GM12801 (cell line): ENCODE measurements around the gene PLA2G4B.

Experiments used
- CTCF ChIP-seq: IDR thresholded peaks from one replicate; pipeline ENCODE4 v1.5.1; 2011; ENCODE audit warnings: control low read depth; ENCODE audit not compliant: insufficient read length; ENCODE audit errors: extremely low read depth

Gene PLA2G4B

DNA sequence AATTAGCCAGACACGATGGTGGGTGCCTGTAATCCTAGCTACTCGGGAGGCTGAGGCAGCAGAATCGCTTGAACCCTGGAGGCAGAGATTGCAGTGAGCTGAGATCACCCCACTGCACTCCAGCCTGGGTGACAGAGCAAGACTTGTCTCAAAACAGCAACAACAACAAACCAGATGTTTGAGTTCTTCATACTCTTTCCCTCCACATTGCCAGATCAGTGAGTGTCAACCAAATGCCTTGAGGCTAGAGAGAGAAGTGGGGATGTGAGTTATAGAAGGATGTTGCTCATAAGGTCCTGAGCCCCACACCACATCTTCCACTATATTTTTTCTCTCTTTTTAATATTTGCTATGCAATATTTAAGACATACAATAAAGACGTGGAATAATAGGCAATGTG is 44.6 kb upstream of the PLA2G4B start:
- no peak for TF ChIP-seq CTCF

DNA sequence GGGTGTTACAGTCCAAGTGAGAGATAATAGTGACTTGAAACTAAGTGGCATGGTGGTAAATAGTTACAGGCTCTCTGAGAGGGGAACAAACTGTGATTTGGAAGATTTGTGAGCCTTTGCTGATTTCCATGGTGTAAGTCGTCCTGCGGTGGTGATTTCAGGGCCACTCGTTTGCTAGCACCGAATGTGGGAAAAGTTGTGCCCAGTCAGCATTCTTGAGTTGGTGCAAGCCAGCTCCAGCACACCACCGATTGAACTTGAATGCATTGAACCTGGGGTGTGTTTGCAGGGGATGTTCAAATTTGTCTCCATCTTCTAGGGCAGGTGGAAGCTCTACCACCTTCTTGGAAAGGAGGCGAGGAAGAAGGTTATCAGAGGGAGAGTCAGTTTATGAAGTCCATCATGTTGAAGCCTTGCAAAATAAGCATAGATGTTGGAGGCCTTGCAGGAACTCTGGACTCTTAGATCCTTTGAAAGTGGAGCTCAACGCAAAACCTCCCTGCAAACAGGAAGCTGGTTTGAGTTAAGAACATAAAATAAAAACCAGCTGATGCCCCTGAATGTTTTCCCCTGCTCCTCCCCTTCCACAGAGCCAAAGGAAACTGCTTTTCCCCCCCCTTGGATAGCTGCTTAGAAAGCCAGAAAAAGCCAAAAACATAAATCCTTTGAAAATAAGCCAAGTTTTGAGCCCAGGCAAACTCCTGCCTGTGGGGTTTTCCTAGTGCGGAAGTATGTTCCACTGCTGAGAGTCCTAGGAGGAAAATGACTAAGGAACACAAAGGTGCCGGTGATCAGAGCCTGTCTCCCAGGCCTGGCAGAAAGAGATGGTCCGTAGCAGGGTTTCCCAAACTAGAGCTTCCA is 42.4 kb upstream of the PLA2G4B start:
- TF ChIP-seq CTCF, result no peak

GRCh38 chr15:41797201-41797944 is 41.3 kb upstream of the PLA2G4B start:
- TF ChIP-seq CTCF, result no peak

- TF ChIP-seq CTCF, result no peak
These were observed 39.8 kb upstream of the PLA2G4B start for GRCh38 chr15:41798607-41799487.

- no peak for TF ChIP-seq CTCF
These were observed 39.2 kb upstream of the PLA2G4B start for GRCh38 chr15:41799488-41799805.

DNA sequence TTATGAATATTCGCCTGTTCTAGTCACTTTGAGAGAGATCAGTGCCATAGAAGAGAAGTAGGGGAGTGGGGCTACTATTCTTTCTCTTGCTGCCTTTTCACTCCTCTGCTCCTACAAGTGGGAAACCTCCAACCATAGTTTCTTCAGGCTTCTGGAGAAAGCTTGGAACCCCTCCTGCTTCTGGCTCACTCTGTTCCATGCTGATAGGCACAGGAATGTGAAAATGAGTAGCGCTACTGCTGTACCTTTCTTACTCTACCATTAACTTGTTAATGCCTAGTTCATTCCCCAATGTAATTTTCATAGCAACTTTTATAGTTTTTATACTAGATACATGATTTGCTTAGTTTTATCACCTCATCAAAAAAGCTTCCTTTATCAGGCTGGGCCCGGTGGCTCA is 37.5 kb upstream of the PLA2G4B start:
- no peak for TF ChIP-seq CTCF
